ENCODE data around the gene RAI1.

DNA sequence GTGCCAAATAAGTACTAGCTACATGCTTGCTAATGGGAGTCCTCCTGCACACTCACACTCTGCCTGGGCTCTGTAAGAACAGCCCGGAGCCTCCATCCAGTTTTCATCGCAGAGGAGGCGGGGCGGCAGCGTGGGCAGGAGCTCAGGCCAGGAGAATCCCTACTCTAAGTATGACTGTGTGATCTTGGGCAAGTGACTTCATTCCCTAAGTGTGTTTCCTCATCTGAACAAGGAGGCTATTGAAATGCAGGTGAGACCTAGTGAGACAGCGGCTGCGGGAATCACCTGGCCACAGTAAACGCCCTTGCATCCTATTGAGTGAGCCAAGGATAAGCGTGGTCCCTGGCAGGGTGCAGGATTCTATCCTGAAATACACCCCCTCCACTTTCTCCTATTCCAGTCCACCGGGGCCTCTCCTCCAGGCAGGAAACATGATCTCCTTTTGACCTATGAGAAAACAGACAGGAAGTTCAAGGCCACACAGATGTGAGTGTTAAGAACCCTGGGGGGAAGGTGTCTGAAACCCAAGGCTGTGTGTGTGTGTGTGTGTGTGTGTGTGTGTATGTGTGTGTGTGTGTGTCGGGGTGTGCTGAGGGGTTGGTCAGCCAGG is 5.2 kb upstream of the RAI1 start:
- TF ChIP-seq, protein P1, sequence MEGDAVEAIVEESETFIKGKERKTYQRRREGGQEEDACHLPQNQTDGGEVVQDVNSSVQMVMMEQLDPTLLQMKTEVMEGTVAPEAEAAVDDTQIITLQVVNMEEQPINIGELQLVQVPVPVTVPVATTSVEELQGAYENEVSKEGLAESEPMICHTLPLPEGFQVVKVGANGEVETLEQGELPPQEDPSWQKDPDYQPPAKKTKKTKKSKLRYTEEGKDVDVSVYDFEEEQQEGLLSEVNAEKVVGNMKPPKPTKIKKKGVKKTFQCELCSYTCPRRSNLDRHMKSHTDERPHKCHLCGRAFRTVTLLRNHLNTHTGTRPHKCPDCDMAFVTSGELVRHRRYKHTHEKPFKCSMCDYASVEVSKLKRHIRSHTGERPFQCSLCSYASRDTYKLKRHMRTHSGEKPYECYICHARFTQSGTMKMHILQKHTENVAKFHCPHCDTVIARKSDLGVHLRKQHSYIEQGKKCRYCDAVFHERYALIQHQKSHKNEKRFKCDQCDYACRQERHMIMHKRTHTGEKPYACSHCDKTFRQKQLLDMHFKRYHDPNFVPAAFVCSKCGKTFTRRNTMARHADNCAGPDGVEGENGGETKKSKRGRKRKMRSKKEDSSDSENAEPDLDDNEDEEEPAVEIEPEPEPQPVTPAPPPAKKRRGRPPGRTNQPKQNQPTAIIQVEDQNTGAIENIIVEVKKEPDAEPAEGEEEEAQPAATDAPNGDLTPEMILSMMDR (IDR thresholded peaks at IDR 0.05), result no peak
- no peak for TF ChIP-seq POLR2A (IDR thresholded peaks at IDR 0.05)

Data from esophagus squamous epithelium (tissue), 4 donors.